Uterus (tissue), 4 donors: ENCODE measurements around the gene MKLN1. TPM values are rescaled to one million over a fixed set of nuclear protein-coding genes. Genes with fewer than 3 reads are reported as not detected.

Source experiments
- DNase-seq, 2 donors: peaks; one replicate each; pipeline ENCODE4 v3.0.0-alpha.2; 2019 to 2020
- H3K27ac ChIP-seq, 2 donors: fragments of 200-600 bp; sonication (generic); 1 replicate in 1 of 2; 2 replicates in 1 of 2; pipeline ENCODE4 v1.5.1; 2016 to 2018
- H3K27me3 ChIP-seq, 2 donors: fragments of 200-600 bp; sonication (generic); one replicate each; pipeline ENCODE4 v1.5.1; 2018 to 2019; ENCODE audit warnings: control low read depth in 1 of 2
- H3K36me3 ChIP-seq, 2 donors: fragments of 200-600 bp; sonication (generic); one replicate each; pipeline ENCODE4 v1.5.1; 2019; ENCODE audit warnings: control low read depth in 1 of 2
- H3K4me1 ChIP-seq, 2 donors: fragments of 200-600 bp; sonication (generic); one replicate each; pipeline ENCODE4 v1.5.1; 2018 to 2019; ENCODE audit warnings: control low read depth in 1 of 2
- H3K4me3 ChIP-seq, 2 donors: fragments of 200-600 bp; sonication (generic); 1 replicate in 1 of 2; 2 replicates in 1 of 2; pipeline ENCODE4 v1.5.1; 2018 to 2019; ENCODE audit warnings: mild to moderate bottlenecking in 1 of 2
- H3K9me3 ChIP-seq, 2 donors: fragments of 200-600 bp; sonication (generic); one replicate each; pipeline ENCODE4 v1.5.1; 2019; ENCODE audit warnings: control low read depth in 1 of 2
- POLR2A ChIP-seq, 2 donors: fragments of 450-650 bp; IDR thresholded peaks; one replicate each; pipeline ENCODE4 v1.6.1; 2016; ENCODE audit warnings: antibody characterized with exemption in 2 of 2, mild to moderate bottlenecking in 1 of 2, moderate library complexity in 1 of 2
- intact Hi-C: fragments of 100-400 bp; cut with DNase I; formaldehyde crosslinking; loops from one replicate; pipeline ENCODE4 v1.15.1; 2023; ENCODE audit warnings: low total_unique reads
- total RNA-seq, 4 donors: library from RNA; depleted of rRNA in 3 of 4; stranded (reverse); fragments of >200 nt in 3 of 4; gene quantifications; one replicate each; pipeline versions ENCODE4 v1.1.0 to v1.2.4, GENCODE V29; 2014 to 2023
- TF ChIP-seq, protein P1 (sequence below), 4 experiments: fragments of 200-600 bp in 2 of 4; fragments of 450-650 bp in 2 of 4; sonication (generic) in 2 of 4; IDR thresholded peaks; one replicate each; pipeline ENCODE4 v1.5.1; 2016 to 2019; ENCODE audit warnings: antibody characterized with exemption in 4 of 4, mild to moderate bottlenecking in 2 of 4, moderate library complexity in 1 of 4
- donor health status: DM: yes; HTN: yes; CAD: no.

The MKLN1 gene
- total RNA-seq, 4 donors from 2014 or later = 52.9 to 311 (median 128) TPM

- Histone ChIP-seq H3K9me3 (no peaks in the 10 kb centered on the region), H3K4me3 (no peak overlapping the region), H3K27ac (no peak overlapping the region), H3K36me3 (no peaks in the 10 kb centered on the region), H3K27me3 (no peaks in the 10 kb centered on the region), H3K4me1 (peaks cover 0 to 9% of the 10 kb centered on the region in 2 donors)
- intact Hi-C loops = no loop called here
- no peak for DNase-seq
- TF ChIP-seq POLR2A (IDR thresholded peaks at IDR 0.05) = no peak
- TF ChIP-seq, protein P1, sequence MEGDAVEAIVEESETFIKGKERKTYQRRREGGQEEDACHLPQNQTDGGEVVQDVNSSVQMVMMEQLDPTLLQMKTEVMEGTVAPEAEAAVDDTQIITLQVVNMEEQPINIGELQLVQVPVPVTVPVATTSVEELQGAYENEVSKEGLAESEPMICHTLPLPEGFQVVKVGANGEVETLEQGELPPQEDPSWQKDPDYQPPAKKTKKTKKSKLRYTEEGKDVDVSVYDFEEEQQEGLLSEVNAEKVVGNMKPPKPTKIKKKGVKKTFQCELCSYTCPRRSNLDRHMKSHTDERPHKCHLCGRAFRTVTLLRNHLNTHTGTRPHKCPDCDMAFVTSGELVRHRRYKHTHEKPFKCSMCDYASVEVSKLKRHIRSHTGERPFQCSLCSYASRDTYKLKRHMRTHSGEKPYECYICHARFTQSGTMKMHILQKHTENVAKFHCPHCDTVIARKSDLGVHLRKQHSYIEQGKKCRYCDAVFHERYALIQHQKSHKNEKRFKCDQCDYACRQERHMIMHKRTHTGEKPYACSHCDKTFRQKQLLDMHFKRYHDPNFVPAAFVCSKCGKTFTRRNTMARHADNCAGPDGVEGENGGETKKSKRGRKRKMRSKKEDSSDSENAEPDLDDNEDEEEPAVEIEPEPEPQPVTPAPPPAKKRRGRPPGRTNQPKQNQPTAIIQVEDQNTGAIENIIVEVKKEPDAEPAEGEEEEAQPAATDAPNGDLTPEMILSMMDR (IDR thresholded peaks at IDR 0.05) = no peak
These were observed 47.1 kb downstream of the MKLN1 start for GRCh38 chr7:131374821-131375220.

GRCh38 chr7:131381069-131381838 is 53.6 kb downstream of the MKLN1 start:
- TF ChIP-seq, protein P1 (IDR thresholded peaks at IDR 0.05) = no peak
- no peak for TF ChIP-seq POLR2A (IDR thresholded peaks at IDR 0.05)

DNA sequence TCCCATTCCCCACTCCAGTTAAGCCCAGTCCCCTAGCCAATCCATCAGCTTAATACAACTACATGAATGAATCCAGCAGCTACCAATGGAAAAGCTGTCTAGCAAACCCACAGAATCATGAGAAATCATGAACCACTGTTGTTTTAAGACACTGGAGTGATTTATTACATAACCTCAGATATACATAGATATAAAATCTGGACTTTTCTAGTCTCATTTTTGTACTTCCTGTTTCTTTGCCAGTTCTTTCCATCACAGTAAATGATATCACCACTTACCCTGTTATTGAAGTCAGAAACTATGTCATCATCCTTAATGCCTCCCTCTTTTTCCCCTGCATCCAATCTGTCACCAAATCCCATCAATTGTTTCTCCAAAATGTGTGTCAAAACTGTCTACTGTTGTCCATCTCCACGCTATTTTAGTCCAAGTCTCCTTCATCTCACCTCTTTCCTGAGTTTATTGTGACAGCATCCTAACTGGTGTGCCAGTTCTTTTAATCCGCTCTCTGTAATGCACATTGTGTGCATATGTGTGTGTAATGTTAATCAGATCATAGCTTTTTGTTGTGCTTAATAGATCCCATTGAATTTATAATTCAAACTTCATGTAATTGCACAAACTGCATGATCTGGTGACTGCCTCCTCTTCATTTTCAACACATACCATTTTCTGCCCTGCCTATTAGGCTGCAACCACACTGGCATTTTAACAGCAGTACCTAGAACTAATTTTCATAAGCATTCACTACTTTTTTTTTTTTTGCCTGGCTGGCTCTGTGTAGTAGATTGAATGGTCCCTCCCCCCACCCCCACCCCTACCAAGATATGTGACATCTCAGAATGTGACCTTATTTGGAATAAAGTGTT is 56.0 kb downstream of the MKLN1 start:
- Histone ChIP-seq H3K27ac (no peak overlapping the region), H3K4me1 (no peaks in the 10 kb centered on the region), H3K4me3 (no peak overlapping the region), H3K36me3 (no peaks in the 10 kb centered on the region), H3K9me3 (no peaks in the 10 kb centered on the region), H3K27me3 (no peaks in the 10 kb centered on the region)
- no peak for DNase-seq
- TF ChIP-seq, protein P1 (IDR thresholded peaks at IDR 0.05) = no peak
- no peak for TF ChIP-seq POLR2A (IDR thresholded peaks at IDR 0.05)
- intact Hi-C loops = no loop called here

More at GRCh38 chr7:131381069-131381838, 53.6 kb downstream of the MKLN1 start:
- no peak overlapping the region for H3K27ac ChIP-seq
- intact Hi-C loops = no loop called here
- H3K27me3 ChIP-seq = no peaks in the 10 kb centered on the region
- no peak for DNase-seq
- no peaks in the 10 kb centered on the region for H3K36me3 ChIP-seq
- no peaks in the 10 kb centered on the region for H3K9me3 ChIP-seq
- H3K4me1 ChIP-seq = no peaks in the 10 kb centered on the region
- no peak overlapping the region for H3K4me3 ChIP-seq

DNA sequence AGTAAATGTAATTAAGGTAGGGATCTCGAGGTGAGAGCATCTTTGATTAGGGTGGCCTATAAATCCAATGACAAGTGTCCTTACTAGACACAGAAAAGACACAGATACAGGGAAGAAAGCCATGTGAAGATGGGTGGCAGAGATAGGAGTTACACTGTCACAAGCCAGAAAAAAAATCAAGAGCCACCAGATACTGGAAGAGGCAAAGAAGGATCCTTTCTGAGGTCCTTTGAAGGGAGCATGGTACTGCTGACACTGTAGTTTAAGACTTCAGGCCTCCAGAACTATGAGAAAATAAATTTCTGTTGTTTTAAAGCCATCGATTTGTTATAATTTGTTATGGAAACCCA is 56.6 kb downstream of the MKLN1 start:
- H3K4me3 ChIP-seq = no peak overlapping the region
- no peak for DNase-seq
- intact Hi-C loops = no loop called here
- H3K27me3 ChIP-seq = no peaks in the 10 kb centered on the region
- no peak for TF ChIP-seq POLR2A (IDR thresholded peaks at IDR 0.05)
- TF ChIP-seq, protein P1 (IDR thresholded peaks at IDR 0.05) = no peak
- no peaks in the 10 kb centered on the region for H3K36me3 ChIP-seq
- H3K27ac ChIP-seq = no peak overlapping the region
- H3K9me3 ChIP-seq = no peaks in the 10 kb centered on the region
- no peaks in the 10 kb centered on the region for H3K4me1 ChIP-seq
